ENCODE measurements around the gene GLOD5. TPM values are rescaled to one million over a fixed set of nuclear protein-coding genes. Genes with fewer than 3 reads are reported as not detected.

The GLOD5 gene
- total RNA-seq, 4 donors from 2014 or later, result not detected

DNA sequence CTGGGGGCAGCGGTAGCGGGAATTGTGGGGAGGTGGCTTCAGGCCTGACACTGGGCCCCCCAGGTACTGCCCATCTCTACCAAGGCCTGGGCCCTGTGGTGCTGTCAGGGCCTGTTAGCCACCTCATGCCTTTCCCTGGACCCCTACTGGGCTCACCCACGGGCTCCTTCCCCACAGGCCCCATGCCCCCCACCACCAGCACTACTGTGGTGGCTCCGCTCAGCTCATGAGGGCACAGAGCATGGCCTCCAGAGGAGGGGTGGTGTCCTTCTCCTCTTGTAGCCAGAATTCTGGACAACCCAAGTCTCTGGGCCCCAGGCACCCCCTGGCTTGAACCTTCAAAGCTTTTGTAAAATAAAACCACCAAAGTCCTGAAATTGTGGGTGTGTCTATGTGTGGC is 32.4 kb downstream of the GLOD5 start:
- Histone ChIP-seq H3K4me3 (no peak overlapping the region), H3K9me3 (no peaks in the 10 kb centered on the region), H3K27ac (no peak overlapping the region), H3K27me3 (no peaks in the 10 kb centered on the region), H3K4me1 (no peaks in the 10 kb centered on the region), H3K36me3 (no peaks in the 10 kb centered on the region)
- DNase-seq (ENCODE audit: low spot score in 2 of 2), result no peak
- TF ChIP-seq, protein P1, sequence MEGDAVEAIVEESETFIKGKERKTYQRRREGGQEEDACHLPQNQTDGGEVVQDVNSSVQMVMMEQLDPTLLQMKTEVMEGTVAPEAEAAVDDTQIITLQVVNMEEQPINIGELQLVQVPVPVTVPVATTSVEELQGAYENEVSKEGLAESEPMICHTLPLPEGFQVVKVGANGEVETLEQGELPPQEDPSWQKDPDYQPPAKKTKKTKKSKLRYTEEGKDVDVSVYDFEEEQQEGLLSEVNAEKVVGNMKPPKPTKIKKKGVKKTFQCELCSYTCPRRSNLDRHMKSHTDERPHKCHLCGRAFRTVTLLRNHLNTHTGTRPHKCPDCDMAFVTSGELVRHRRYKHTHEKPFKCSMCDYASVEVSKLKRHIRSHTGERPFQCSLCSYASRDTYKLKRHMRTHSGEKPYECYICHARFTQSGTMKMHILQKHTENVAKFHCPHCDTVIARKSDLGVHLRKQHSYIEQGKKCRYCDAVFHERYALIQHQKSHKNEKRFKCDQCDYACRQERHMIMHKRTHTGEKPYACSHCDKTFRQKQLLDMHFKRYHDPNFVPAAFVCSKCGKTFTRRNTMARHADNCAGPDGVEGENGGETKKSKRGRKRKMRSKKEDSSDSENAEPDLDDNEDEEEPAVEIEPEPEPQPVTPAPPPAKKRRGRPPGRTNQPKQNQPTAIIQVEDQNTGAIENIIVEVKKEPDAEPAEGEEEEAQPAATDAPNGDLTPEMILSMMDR (IDR thresholded peaks at IDR 0.05), result no peak
- TF ChIP-seq EP300 (IDR thresholded peaks at IDR 0.05), result no peak
- TF ChIP-seq POLR2A (IDR thresholded peaks at IDR 0.05), result no peak
- WGBS, 2 donors, result 79 to 88% methylated on average over 3 to 4 of the region's 4 CpGs

DNA sequence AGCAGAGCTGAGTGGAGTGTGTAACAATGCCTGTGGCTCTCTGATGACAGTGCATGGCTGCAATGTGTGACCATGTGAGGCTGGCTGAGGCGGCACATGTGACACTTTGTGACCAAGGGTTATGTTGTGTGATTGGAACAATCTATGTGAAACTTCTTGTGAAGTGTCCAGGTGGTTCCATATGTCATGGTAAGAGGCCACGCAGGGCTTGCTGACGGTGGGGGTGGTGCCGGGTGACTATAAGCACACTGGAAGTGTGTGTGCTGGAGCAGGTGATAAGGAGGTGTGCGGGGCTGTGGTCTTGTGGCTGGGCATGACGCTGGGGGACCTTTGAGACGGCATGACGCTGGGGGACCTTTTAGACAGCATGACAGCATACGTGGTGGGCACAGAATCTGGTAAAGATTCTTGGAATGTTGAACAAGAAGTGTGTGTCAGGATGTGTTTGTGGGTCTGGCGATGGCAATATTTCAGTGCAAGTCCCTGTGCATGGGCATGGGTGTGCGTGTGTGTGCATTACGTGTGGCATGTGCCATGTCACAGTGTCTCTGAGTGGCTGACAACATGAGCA is 32.9 kb downstream of the GLOD5 start:
- 66 to 79% methylated on average over 12 of the region's 12 CpGs for WGBS, 2 donors
- DNase-seq (ENCODE audit: low spot score in 2 of 2), result no peak
- H3K4me1 ChIP-seq, result no peaks in the 10 kb centered on the region

DNA sequence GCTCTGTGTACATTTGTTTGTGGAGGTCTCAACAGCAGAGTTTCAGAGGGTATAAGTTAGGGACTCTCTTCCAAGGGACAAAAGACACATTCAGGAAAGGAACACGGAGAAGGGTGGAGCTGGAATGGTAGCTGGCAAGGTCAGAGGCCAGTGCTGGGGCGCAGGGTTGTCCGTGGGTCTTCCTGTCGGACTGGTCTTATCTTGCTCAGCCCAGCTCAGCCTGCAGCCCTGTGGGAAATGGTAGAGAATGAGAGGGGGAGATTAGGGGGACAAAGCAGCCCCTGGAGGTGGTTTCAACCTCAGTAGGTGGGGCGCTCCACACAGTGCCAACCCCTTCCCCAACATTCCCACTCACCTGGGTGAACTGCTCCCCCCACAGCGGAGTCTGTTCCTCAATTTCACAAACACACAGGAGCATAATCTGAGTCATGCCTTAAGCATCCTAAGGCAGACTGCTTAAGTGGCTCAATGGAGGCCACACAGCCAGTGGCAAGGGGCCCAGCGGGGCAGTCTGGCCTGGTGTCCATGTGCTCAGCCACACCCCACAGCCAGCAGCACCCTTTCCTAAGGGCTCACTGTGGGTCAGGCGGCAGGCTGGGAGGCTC is 33.5 kb downstream of the GLOD5 start:
- DNase-seq (ENCODE audit: low spot score in 2 of 2), result no peak
- WGBS, 2 donors, result 28 to 65% methylated on average over 7 of the region's 8 CpGs

More for the DNA sequence above, 32.9 kb downstream of the GLOD5 start:
- no peaks in the 10 kb centered on the region for H3K9me3 ChIP-seq
- no peaks in the 10 kb centered on the region for H3K27me3 ChIP-seq
- no peak for TF ChIP-seq POLR2A (IDR thresholded peaks at IDR 0.05)
- no peaks in the 10 kb centered on the region for H3K36me3 ChIP-seq
- H3K4me3 ChIP-seq, result no peak overlapping the region
- H3K27ac ChIP-seq, result no peak overlapping the region

DNA sequence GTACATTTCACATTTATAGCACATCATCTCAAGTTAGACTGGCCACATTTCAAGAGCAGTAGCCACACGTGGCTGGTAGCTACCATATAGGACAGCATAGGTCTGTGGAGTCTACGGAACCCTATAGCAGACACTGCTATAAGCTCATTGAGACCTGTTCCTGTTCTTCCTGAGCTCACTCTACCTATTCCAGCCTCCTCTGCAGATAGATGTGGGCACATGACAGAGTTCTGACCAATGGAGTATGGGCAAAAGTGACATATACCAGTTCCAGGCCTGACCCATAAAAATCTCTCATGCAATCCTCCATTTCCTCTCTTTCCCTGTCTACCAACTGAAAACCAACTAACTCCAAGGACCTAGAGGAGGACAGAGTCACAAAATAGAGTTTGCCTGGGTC is 36.8 kb downstream of the GLOD5 start:
- no peaks in the 10 kb centered on the region for H3K9me3 ChIP-seq
- no peaks in the 10 kb centered on the region for H3K36me3 ChIP-seq
- no peak for TF ChIP-seq POLR2A (IDR thresholded peaks at IDR 0.05)
- TF ChIP-seq, protein P1 (IDR thresholded peaks at IDR 0.05), result no peak
- TF ChIP-seq EP300 (IDR thresholded peaks at IDR 0.05), result no peak
- H3K4me1 ChIP-seq, result peaks cover 0 to 14% (median 3%) of the 10 kb centered on the region in 4 donors
- H3K27ac ChIP-seq, result no peak overlapping the region
- no peak overlapping the region for H3K4me3 ChIP-seq
- DNase-seq (ENCODE audit: low spot score in 2 of 2), result no peak
- WGBS, 2 donors, result 80 to 85% methylated on average over 2 of the region's 2 CpGs
- H3K27me3 ChIP-seq, result no peaks in the 10 kb centered on the region

More for the DNA sequence above, 33.5 kb downstream of the GLOD5 start:
- Histone ChIP-seq H3K9me3 (no peaks in the 10 kb centered on the region), H3K27ac (no peak overlapping the region), H3K36me3 (no peaks in the 10 kb centered on the region), H3K4me3 (no peak overlapping the region), H3K27me3 (no peaks in the 10 kb centered on the region), H3K4me1 (no peaks in the 10 kb centered on the region)
- TF ChIP-seq, protein P1 (IDR thresholded peaks at IDR 0.05), result no peak
- TF ChIP-seq EP300 (IDR thresholded peaks at IDR 0.05), result no peak
- no peak for TF ChIP-seq POLR2A (IDR thresholded peaks at IDR 0.05)

DNA sequence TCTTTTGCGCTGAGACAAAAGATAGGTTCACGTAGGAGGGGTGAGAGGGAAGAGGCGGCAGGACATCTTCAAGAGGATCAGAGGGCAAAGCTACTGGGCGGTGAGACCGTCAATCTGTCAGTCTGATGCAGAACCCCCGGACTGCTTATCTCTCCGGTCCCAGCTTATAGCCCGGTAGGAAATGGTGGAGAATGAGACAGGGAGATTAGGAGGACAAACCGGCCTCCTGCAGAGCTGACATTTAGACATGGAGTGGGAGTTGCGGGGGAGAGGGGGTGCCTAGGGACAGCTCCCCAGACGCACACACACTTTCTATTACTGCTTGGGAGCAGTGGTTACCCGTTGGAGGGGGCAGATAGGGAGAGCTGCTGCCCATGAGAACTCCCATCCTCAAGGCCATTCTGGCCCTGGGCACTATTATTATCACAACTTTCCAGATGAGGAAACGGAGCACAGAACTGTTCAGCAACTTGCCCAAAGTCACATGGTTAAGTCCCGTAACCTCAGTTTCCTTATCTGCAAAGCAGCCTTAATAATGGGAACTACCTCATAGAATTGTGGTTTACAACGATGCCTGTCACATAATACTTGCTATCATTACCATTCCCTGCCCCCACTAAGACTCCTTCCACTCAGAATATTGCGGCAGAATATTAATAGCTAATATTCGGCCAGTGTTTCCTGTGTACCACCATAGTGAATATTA is 39.2 kb downstream of the GLOD5 start:
- Histone ChIP-seq H3K36me3 (peaks cover 0 to 12% (median 0%) of the 10 kb centered on the region in 3 donors), H3K4me1 (peaks cover 0 to 14% (median 3%) of the 10 kb centered on the region in 4 donors), H3K4me3 (peak overlapping the region; percentile 55 to 66 (median 62)), H3K27me3 (no peaks in the 10 kb centered on the region), H3K27ac (peak overlapping the region; percentile 86 to 95 (median 92)), H3K9me3 (no peaks in the 10 kb centered on the region)
- 18 to 49% methylated on average over 17 of the region's 17 CpGs for WGBS, 2 donors
- DNase-seq (ENCODE audit: low spot score in 2 of 2), result no peak
- TF ChIP-seq, protein P1 (IDR thresholded peaks at IDR 0.05), result no peak
